HG03175 (cell line): Measurements from ENCODE around the gene TEAD4.

ENCODE experiments used
- ATAC-seq: cut with Tn5 transposase; IDR thresholded peaks from one replicate; pipeline ENCODE4 v1.9.1; 2021; ENCODE audit warnings: mild to moderate bottlenecking, moderate library complexity; ENCODE audit not compliant: unreplicated experiment

Gene TEAD4

DNA sequence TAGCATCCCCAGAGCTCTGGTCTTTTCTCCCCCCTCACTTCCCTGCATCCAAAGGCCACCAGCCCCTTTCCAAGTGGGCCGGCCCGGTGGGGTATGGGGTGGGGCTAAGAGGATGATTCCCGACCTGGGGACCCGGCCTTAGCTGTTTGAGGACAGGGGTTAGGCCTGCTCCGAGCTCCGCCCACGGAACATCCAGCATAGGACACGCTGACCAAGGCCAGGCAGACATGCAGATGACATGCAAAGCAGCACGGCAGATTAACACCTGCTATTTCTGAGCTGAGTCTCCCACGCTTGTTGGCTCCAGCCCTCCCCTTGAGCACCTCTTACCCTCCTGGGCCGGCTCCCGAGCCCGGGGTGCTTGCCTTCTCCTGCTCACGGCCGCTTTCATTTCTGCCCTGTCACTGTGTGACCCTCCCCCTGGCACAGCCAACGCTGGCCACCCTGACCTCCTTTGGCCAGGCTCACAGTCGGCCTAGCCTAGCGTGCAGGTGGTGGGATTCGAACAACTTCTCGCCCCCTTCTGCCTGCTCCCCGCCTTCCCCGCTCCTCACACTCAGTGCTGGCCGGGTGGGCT is 40.2 kb downstream of the TEAD4 start:
- no peak for ATAC-seq

GRCh38 chr12:3000548-3001275 is 41.5 kb downstream of the TEAD4 start:
- no peak for ATAC-seq

DNA sequence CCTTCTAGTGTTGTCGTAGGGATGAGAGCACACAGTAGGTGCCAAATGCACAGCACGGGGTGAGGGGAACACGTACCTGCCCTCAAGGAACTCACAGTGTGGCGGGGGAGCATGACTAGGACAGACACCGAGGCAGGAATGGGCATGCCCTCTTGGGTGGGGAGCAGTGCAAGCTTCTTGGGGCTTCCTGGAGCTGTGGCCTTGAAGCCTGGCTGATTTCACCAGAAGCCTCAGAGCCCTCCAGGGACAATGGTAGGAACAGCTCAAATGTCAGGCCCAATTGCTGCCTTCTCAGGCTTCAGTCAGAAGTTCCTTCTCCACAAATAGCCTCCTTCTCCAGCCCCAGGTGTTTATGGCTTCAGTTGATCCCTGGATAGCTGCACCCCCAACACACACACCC is 43.4 kb downstream of the TEAD4 start:
- ATAC-seq, result no peak

DNA sequence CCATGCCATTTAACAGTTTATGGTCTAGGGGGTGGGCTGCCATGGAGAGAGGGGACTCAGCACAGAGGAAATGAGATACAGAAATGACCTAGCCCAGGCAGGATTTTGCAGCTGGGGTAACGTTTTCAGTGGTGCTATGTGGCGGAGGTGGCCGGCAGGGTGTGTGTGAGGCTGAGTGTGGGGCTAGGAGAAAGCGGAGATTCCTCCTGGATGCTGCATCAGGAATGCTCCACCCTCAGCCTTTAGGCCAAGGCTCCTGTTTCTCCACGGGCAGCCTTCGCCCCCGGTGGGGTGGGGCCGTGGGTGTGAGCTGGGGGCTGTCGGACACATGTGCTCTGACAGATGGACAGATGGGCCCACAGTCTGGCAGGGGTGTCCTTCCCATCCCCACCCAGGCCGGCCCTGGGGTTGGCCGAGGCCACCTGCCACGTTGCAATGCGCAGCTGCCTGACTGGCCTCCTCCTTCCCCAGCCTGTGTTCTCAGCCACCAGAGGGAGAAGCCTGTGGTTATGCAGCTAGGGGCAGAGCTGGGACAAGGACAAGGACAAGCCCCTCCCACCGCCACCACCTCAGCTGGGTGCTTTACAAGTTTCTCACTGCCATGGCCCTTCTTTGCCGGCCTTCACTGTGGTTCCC is 44.3 kb downstream of the TEAD4 start:
- no peak for ATAC-seq

DNA sequence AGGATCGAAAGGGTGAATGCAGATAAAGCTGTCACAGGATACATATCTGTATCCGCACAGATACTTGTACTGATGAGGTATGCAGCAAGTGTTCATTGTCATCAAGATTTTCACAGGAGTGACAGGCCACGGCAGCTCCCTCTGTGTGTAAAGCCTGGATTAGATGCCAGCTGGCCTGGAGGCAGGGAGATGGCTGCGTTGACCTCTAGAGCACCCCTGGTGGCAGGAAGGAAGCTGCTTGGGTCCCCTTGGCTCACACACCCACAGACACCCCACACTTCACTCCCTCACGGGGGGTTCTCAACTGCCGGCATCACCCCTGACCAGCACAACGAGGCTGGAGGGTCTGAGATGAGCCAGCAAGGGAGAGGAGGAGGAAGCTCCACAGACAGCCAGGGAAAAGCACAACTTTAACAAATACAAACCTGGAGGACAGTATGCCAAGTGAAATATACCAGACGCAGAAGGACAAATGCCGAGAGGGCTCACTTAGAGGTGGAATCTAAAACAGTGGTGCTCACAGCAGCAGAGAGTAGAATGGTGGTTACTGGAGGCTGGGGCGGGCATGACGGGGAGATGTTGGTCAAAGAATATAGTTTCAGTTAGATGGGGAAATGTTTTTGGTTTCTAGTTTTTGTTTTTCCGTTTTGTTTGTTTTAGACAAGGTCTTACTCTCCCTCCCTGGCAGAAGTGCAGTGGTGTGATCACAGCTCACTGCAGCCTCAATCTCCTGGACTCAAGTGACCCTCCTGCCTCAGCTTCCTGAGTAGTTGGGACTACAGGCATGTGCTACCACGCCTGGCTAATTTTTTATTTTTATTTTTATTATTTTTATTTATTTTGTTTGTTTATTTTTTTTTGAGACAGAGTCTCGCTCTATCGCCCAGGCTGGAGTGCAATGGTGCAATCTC is 45.7 kb downstream of the TEAD4 start:
- ATAC-seq, result no peak

DNA sequence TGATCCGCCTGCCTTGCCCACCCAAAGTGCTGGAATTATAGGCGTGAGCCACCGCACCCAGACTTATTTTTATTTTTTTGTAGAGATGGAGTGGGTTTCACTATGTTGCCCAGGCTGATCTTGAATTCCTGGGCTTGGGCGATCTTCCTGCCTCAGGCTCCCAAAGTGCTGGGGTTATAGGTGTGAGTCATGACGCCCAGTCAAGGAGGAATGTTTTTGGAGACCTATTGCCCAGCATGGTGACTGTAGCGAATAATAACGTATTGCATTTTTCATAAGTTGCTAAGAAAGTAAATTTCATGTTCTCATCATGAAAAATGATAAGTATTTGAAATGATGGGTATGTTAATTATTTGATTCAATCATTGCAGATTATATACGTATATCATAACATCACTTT is 46.5 kb downstream of the TEAD4 start:
- ATAC-seq, result no peak

GRCh38 chr12:3009780-3010179 is 50.6 kb downstream of the TEAD4 start:
- no peak for ATAC-seq

DNA sequence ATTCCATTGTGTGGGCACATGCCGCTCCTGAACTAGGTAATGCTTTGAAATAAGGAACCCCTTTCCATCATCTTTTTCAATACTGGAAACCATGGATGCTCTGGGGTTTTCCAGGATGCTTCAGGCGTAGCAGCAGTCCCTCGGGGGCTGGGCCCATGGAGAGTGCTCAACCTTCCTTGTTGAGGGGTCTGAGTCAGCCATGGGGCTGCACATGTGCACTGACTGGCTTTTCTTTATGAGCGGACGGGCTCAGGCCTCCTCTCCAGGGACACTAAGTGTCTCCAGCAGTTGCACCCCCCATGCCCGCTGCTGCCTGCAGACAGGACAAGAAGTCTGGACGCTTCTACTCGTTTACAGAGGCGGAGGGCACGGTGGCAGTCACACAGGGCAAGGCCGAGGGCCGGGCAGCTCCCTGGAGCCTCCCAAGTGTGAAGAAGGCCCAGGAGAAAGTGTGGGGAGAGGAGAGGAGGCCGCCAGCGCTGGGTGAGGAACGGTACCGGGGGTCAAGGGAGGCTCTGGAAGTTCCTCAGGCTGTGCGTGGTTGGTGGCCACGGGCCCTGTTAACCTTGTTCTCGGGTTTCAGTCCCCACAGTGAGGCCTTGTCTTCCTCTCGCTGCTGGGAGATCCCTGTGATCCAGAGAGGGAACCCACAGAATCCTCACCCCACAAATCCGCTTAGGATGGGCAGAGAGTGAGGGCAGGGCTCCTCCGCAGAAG is 51.2 kb downstream of the TEAD4 start:
- ATAC-seq, result no peak

DNA sequence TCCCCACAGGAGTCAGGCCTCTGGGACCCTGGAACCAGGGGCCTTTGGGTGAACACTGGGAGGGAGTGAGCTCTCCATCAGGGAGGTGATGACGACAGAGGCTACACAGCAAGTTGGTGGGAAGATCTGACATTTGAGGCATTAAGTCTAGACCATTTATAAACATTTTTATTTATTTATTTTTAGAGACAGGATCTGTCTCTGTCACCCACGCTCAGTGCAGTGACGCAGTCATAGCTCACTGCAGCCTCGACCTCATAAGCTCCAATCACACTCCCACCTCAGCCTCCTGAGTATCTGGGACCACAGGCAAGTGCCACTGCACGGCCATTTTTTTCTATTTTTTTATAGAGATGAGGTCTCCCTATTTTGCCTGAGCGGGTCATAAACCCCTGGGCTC is 53.6 kb downstream of the TEAD4 start:
- ATAC-seq, result no peak

DNA sequence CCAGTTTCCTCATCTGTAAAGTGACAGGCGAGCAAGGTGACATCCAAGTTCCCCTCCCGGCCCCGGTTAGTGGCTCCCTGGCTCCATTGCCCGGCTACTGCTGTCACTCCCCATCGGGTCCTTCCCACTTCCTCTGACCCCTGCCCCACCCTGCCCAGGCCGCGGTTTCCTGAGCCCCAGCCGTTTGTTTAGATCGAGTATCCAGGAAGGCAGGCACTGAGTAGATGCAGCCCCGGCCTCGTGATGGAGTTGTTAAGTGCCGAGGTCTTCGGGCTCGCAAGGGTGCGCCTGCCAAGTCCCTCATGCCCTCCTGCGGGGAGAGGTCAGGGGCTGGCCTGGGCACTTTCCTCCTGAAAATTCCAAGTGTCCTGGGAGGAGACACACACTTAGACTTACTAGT is 55.4 kb downstream of the TEAD4 start:
- no peak for ATAC-seq

DNA sequence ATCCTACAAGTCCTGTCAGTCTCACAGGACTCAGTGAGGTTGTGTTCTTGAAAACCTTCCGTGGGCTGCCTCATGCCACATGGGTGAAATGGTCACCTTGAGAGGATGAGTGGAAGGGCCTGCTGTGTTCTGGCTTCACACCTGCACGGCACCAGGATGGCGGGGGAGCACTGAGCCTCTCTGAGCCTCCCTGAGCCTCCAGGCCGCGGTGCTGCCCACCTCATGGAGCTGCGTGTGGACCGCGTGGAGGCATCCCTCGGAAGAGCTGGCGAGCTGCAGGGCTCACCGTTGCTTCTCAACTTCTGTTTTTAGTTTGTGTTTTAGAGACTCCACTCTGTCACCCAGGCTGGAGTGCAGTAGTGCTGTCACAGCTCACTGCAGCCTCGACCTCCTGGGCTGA is 56.2 kb downstream of the TEAD4 start:
- no peak for ATAC-seq

DNA sequence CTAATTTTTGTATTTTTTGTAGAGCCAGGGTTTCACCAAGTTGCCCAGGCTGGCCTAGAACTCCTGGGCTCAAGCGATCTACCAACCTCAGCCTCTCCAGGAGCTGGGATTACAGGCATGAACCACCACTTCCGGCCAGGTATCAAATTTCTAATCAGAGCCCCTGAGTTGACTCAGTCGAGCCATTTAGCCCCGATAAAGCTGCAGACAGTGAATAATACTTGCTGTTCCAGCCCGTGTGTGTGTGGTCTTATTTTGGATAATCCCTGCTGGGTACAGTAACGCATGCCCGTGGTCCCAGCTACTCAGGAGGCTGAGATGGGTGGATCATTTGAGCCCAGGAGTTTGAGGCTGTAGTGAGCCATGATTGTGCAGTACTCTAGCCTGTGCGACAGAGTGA is 57.0 kb downstream of the TEAD4 start:
- ATAC-seq, result no peak

GRCh38 chr12:3017281-3017680 is 58.1 kb downstream of the TEAD4 start:
- no peak for ATAC-seq

GRCh38 chr12:3018284-3019004 is 59.2 kb downstream of the TEAD4 start:
- no peak for ATAC-seq

GRCh38 chr12:3019005-3019680 is 59.9 kb downstream of the TEAD4 start:
- no peak for ATAC-seq

DNA sequence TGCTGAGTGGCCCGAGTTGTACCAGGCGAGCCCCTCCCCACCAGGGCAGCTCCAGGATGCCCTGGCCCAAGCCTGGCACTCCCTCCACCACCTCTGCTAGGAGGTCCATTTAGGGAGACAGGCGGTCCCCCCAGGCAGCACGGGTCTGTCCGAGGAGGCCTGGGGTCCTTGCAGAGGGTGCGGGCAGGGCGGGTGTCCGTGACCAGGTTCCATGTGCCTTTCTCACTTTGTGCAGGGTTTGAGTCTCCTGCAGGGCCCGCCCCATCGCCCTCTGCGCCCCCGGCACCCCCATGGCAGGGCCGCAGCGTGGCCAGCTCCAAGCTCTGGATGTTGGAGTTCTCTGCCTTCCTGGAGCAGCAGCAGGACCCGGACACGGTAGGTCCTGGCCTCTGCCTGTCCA is 61.2 kb downstream of the TEAD4 start:
- no peak for ATAC-seq

- no peak for ATAC-seq
Measured at GRCh38 chr12:3020850-3021435, 61.7 kb downstream of the TEAD4 start.

- no peak for ATAC-seq
Measured at GRCh38 chr12:3022411-3022810, 63.2 kb downstream of the TEAD4 start.

- ATAC-seq, result no peak
Measured at GRCh38 chr12:3022961-3023360, 63.8 kb downstream of the TEAD4 start.
